Peyer's patch (tissue), 4 donors: Measurements from ENCODE around the gene ZNF621. TPM values are rescaled to one million over a fixed set of nuclear protein-coding genes. Genes with fewer than 3 reads are reported as not detected.
A peak's percentile ranks its signal among the peaks of the same experiment; 100 is the strongest.

Experiments
- DNase-seq, 3 donors: peaks; one replicate each; pipeline ENCODE4 v3.0.0-alpha.2; 2017 to 2019
- H3K27ac ChIP-seq, 4 donors: fragments of 200-600 bp; sonication (generic); one replicate each; pipeline ENCODE4 v1.5.1; 2016 to 2019
- H3K27me3 ChIP-seq, 2 donors: fragments of 200-600 bp; sonication (generic); one replicate each; pipeline ENCODE4 v1.5.1; 2019
- H3K36me3 ChIP-seq, 3 donors: fragments of 200-600 bp; sonication (generic); one replicate each; pipeline ENCODE4 v1.5.1; 2016 to 2019
- H3K4me1 ChIP-seq, 4 donors: fragments of 200-600 bp; sonication (generic); one replicate each; pipeline ENCODE4 v1.5.1; 2016 to 2019
- H3K4me3 ChIP-seq, 4 donors: fragments of 200-600 bp; sonication (generic); 1 replicate in 3 of 4; 2 replicates in 1 of 4; pipeline ENCODE4 v1.5.1; 2016 to 2019; ENCODE audit warnings: mild to moderate bottlenecking in 1 of 4
- H3K9me3 ChIP-seq, 4 donors: fragments of 200-600 bp; sonication (generic); one replicate each; pipeline ENCODE4 v1.5.1; 2016 to 2019; ENCODE audit warnings: mild to moderate bottlenecking in 1 of 4
- POLR2A ChIP-seq, 2 donors: fragments of 450-650 bp; IDR thresholded peaks; one replicate each; pipeline ENCODE4 v1.5.1; 2017; ENCODE audit warnings: antibody characterized with exemption in 2 of 2, mild to moderate bottlenecking in 2 of 2, moderate library complexity in 2 of 2
- total RNA-seq, 4 donors: library from RNA; depleted of rRNA; stranded (reverse); fragments of >200 nt; gene quantifications; one replicate each; pipeline ENCODE4 v1.1.0, GENCODE V29; 2016
- TF ChIP-seq, protein P1 (sequence below), 6 experiments: fragments of 450-650 bp in 4 of 6; fragments of 200-600 bp in 2 of 6; sonication (generic) in 1 of 6; IDR thresholded peaks; one replicate each; pipeline ENCODE4 v1.5.1; 2017 to 2019; ENCODE audit warnings: antibody characterized with exemption in 6 of 6, mild to moderate bottlenecking in 3 of 6, moderate library complexity in 1 of 6

Gene ZNF621
- total RNA-seq, 4 donors from 2014 or later, result 13.3 to 50.3 (median 30.3) TPM

DNA sequence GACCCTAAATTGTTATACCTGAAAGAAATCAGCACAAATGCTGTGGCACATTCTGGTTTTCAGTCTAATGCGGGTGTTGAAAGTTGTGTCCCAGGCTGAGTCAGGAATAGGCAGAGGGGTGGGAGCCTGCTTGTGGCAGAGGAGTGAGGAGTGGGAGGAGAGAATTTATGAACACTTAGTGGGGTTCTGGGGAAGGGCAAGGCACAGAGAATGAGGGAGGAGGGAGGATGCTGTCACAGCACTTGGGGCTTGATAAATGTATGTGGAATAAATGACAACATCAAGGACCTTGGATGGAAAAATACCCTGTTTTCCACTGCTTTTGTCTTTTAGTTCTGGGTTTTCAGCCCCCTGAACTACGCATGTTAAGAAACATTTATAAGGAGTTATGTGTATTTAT is 49.3 kb downstream of the ZNF621 start:
- Histone ChIP-seq H3K36me3 (no peaks in the 10 kb centered on the region), H3K9me3 (no peaks in the 10 kb centered on the region), H3K27ac (no peak overlapping the region), H3K27me3 (no peaks in the 10 kb centered on the region), H3K4me3 (no peak overlapping the region), H3K4me1 (no peaks in the 10 kb centered on the region)
- TF ChIP-seq POLR2A (IDR thresholded peaks at IDR 0.05), result no peak
- TF ChIP-seq, protein P1, sequence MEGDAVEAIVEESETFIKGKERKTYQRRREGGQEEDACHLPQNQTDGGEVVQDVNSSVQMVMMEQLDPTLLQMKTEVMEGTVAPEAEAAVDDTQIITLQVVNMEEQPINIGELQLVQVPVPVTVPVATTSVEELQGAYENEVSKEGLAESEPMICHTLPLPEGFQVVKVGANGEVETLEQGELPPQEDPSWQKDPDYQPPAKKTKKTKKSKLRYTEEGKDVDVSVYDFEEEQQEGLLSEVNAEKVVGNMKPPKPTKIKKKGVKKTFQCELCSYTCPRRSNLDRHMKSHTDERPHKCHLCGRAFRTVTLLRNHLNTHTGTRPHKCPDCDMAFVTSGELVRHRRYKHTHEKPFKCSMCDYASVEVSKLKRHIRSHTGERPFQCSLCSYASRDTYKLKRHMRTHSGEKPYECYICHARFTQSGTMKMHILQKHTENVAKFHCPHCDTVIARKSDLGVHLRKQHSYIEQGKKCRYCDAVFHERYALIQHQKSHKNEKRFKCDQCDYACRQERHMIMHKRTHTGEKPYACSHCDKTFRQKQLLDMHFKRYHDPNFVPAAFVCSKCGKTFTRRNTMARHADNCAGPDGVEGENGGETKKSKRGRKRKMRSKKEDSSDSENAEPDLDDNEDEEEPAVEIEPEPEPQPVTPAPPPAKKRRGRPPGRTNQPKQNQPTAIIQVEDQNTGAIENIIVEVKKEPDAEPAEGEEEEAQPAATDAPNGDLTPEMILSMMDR (IDR thresholded peaks at IDR 0.05), result no peak
- DNase-seq, result no peak

DNA sequence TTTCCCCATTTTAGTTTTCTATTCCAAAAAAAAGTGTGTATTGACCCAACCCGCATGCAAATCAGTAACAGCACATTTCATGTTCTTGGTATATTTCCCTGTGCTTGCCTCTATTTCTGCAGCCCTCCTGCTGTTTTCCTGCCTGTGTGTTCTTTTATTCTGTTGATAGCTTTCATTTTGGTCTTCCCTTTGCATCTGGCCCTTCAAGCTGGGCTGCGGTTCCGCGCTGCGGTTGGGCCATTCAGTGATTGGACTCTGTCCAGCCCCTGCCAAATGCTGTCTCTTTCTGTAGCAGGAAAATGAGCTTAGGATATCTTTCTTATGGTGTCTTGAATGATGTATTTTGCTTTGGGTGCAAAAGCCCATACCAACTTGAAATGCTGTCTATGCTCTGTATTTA is 49.9 kb downstream of the ZNF621 start:
- H3K9me3 ChIP-seq, result no peaks in the 10 kb centered on the region
- no peak overlapping the region for H3K4me3 ChIP-seq
- H3K27ac ChIP-seq, result no peak overlapping the region
- no peaks in the 10 kb centered on the region for H3K4me1 ChIP-seq
- no peaks in the 10 kb centered on the region for H3K36me3 ChIP-seq
- H3K27me3 ChIP-seq, result no peaks in the 10 kb centered on the region
- DNase-seq, result no peak
- TF ChIP-seq POLR2A (IDR thresholded peaks at IDR 0.05), result no peak
- TF ChIP-seq, protein P1 (IDR thresholded peaks at IDR 0.05), result no peak

DNA sequence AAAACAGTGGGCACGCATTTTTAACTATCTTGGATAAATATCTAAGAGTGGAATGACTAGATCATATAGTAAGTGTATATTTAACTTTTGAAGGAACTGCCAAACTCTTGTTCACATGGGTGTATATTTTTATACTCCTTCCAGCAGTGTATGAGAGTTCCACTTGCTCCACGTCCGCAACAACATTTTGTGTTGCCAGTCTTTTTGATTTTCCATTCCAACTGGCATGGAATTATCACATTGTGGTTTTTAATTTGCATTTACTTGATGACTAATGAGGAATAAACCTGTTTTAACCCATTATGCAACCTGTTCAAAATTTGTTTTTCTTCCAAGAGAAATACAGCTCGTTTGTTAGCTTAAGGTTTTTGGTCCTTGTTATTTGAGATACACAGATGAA is 51.6 kb downstream of the ZNF621 start:
- H3K4me3 ChIP-seq, result no peak overlapping the region
- no peaks in the 10 kb centered on the region for H3K27me3 ChIP-seq
- H3K9me3 ChIP-seq, result no peaks in the 10 kb centered on the region
- TF ChIP-seq, protein P1 (IDR thresholded peaks at IDR 0.05), result no peak
- TF ChIP-seq POLR2A (IDR thresholded peaks at IDR 0.05), result no peak
- no peaks in the 10 kb centered on the region for H3K36me3 ChIP-seq
- no peaks in the 10 kb centered on the region for H3K4me1 ChIP-seq
- no peak overlapping the region for H3K27ac ChIP-seq
- DNase-seq, result no peak

DNA sequence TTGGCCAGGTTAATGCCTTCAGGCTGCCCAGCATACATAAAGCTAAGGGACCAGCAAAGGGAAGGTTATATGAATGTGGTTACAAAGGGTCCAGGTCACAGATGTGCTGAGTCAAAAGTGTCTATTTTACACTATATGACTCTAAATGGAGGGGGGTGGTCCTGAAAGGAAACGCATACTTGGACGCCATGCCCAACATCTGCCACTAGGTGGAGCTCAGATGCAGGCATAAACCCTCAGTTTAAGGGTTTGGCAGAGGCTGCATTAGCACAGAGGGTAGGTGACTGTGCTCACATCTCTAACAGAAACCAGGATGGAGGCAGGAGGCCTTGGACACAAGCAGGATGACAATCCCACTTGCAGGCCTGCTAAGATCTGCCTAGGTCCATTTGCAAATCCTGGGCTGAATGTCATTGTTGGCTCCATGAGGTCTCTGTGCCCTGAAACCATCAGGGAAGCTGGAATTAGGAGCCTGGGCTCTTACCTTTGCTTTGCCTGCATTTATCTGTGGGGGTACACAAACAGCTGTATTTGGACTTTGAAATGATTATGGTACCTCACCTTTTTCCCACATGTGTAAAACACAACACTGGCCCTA is 55.8 kb downstream of the ZNF621 start:
- Histone ChIP-seq H3K27ac (no peak overlapping the region), H3K36me3 (no peaks in the 10 kb centered on the region), H3K4me3 (no peak overlapping the region), H3K27me3 (no peaks in the 10 kb centered on the region), H3K4me1 (no peaks in the 10 kb centered on the region), H3K9me3 (no peaks in the 10 kb centered on the region)
- TF ChIP-seq, protein P1 (IDR thresholded peaks at IDR 0.05), result peak; percentile 58 to 90 (median 82)
- no peak for TF ChIP-seq POLR2A (IDR thresholded peaks at IDR 0.05)
- peak; percentile 51 to 82 (median 59) for DNase-seq

DNA sequence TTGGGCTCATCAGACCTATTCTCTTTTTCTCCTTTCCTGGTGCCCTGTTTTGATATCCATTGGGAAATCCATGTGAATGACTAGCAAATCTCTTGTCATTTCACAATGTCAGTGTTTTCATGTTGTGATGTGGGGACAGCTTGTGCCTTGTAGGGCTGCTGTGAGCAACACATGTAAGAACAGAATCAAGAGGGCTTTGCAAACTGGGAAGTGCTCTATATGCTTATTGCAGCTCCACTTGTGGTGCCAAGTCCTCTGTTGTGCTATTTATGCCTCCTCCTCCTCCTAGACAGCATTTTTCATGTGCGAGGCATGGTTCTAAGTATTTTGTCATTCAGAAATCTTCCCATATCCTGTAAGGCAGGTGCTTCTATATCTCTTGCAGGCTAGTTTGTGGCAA is 56.4 kb downstream of the ZNF621 start:
- no peak for DNase-seq
- H3K4me3 ChIP-seq, result no peak overlapping the region
- H3K27me3 ChIP-seq, result no peaks in the 10 kb centered on the region
- no peaks in the 10 kb centered on the region for H3K4me1 ChIP-seq
- no peak for TF ChIP-seq POLR2A (IDR thresholded peaks at IDR 0.05)
- TF ChIP-seq, protein P1 (IDR thresholded peaks at IDR 0.05), result no peak
- H3K36me3 ChIP-seq, result no peaks in the 10 kb centered on the region
- no peak overlapping the region for H3K27ac ChIP-seq
- H3K9me3 ChIP-seq, result no peaks in the 10 kb centered on the region
